NOMO-1 treated with dmso at 0.1 percent for 144 hours (cell line): ENCODE data around the gene AMIGO2.

ENCODE experiments used
- DNase-seq: peaks from one replicate; lab custom pipeline; 2025; ENCODE audit not compliant: unreplicated experiment; lab: John Stamatoyannopoulos, UW

AMIGO2 gene

DNA sequence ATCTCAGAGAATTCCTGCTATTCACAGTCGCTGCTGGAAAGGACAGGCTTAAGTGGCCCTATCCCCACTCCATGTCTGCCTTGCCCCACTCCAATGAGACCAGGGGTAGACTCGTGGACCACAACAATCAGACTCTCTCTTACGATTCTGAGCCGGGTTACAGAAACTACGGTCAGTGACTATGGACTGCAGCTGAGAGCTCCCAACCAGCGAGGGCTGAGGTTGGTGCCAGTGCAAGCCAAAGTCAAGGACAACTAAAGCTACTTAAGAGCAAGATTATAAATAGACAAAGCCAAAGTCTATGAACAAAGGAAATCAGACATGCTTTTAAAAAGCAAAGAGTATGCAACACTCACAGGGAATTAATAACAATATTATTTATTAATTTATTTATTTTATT, 18.3 kb upstream of the AMIGO2 start:
- DNase-seq: no peak

- no peak for DNase-seq
Measured at GRCh38 chr12:47097276-47097896, 17.6 kb upstream of the AMIGO2 start.

DNA sequence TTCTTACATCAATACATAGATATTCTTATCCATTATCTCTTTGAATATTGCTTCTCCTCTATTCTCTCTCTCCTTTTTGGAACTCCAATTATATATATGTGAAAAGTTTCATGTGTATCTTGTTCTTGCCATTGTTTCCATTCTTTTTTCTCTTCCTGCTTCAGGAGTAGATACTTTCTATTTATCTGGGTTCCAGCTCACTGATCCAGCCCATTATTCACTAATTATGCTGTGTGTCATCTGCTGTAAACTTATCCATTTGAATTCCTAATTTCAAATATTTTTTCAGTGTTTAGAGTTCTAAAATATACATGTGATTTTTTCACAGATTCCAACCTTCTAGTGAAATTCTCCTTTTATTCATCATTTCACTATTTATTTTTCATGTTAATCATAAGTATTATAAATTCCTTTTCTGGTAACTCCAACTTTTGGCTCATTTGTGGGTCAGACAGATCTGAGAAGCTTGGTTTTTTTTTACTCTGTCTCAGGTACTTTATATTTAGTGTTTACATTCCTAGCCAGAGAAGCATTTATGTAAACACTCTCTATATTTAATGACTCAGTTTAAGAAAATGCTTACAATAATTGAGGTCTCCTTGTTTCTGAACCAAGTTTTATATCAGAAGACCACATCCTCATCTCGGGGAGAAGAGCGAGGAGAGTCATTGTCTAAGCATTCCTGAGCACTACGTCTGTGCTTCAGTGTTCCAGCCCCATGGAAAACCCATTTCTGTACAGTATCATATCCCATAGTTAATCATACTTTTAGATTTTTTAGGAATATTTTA, 15.9 kb upstream of the AMIGO2 start:
- no peak for DNase-seq

DNA sequence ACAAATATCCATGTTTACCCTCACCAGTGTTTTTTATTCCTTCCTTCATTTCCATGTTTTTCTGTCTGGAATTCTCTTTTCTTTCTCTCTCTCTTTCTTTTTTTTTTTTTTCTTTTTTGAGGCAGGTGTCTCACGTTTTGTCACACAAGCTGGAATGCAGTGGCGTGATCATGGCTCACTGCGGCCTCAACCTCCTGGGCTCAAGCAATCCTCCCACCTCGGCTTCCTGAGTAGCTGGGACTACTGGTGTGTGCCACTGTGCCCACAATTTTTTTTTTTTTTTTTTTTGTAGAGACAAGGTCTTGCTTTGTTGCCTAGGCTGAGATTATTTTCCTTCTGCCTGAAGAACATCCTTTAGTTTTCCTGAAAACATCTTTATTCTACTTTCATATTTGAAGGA, 15.0 kb upstream of the AMIGO2 start:
- no peak for DNase-seq

GRCh38 chr12:47091009-47091408, 11.2 kb upstream of the AMIGO2 start:
- no peak for DNase-seq

DNA sequence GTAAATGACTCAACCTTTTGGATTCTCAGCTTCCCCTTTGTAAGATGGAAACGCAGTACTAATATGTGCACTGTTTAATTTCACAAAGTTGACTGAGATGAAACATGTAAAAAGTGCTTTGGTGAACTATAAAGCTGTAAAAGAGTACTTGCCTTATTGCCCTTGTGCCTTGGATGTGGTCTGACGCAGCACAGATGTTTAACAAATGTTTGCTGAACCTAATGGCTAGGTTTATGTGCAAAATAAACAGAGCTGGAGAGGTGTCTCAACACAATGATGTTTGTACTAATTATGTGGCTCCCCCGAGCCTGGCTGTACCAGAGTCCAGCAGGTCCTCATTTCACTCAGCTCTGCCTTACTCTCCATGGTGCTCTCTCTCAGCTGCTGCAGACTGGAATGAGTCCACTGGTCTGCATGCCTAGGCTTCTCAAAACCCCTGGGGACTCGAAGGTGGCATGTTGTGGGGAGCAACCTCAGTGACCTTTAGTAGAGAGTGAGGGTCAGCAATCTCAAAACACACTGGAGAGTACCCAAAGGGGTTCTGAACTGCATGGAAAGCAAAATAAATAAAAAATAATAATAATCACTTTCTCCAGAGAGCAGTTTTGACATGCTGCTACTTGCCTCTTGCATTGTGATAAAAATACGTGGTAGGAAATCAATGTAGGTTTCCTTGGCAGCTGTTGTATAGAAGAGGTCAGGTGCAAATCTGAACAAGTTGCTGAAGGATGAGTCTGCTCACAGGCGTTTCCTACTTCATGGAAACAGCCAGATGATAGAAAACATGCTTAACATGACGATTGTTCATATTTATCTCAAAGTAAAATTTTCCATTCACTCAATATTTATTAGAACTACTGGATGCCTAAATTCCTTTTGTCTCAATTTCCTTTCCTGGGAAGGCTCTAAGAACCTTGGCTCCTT, 8.5 kb upstream of the AMIGO2 start:
- no peak for DNase-seq

GRCh38 chr12:47087088-47087688, 7.4 kb upstream of the AMIGO2 start:
- no peak for DNase-seq

- DNase-seq: peak; percentile 68
Measured at GRCh38 chr12:47085815-47086252, 6.1 kb upstream of the AMIGO2 start.

DNA sequence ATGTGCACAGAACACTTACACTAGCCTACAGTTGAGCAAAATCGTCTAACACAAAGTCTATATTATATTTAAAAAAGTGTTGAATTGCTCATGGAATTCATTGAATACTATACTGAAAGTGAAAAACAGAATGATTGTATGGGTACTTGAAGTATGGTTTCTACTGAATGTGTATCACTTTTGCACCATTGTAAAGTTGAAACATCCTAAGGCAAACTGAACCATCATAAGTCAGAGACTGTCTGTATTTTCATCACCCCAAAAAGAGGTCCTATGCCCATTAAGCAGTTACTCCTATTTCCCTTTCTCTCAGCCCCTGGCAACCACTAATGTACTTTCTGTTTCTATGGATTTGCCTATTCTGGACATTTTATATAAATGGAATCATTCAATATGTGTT, 4.4 kb upstream of the AMIGO2 start:
- DNase-seq: no peak

GRCh38 chr12:47082796-47083621, 3.2 kb upstream of the AMIGO2 start:
- peak; percentile 16 for DNase-seq

GRCh38 chr12:47082283-47082682, 2.5 kb upstream of the AMIGO2 start:
- no peak for DNase-seq

DNA sequence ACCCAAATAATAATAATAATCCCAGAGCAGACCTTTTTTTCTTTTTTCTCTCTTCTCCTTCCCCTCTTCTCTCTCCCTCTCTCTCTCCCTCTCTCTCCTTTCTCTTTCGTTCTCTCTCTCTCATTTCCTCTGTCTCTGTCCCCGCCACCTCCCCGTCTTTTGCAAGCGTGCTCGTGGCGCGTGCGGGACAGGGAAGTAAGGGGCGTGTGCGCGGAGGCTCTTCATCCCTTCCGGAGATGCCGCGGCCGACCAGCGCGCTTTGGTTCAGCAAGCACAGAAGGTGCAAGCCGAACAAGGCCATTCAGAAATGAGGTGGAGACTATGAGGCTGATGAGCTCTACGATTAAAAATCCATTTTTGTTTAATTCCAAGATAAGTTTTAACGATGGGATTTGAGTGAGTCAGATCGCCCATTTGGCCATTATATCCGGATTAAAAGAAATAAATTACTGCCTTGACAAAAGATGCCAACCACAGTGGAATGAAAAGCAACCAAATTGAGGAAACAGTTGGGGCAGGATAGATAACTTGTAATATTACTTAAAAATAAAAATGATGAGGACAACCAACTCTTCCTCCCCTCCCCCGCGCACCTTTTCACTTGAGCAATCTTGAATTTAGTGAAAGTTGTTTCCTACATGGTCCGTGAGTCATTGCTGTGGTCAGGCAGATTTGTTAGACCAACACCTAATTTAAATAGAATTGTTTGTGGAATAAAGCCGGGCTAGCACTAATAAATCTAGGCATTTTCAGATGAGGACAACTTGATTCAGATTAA, 1.2 kb upstream of the AMIGO2 start:
- peak; percentile 54 for DNase-seq

DNA sequence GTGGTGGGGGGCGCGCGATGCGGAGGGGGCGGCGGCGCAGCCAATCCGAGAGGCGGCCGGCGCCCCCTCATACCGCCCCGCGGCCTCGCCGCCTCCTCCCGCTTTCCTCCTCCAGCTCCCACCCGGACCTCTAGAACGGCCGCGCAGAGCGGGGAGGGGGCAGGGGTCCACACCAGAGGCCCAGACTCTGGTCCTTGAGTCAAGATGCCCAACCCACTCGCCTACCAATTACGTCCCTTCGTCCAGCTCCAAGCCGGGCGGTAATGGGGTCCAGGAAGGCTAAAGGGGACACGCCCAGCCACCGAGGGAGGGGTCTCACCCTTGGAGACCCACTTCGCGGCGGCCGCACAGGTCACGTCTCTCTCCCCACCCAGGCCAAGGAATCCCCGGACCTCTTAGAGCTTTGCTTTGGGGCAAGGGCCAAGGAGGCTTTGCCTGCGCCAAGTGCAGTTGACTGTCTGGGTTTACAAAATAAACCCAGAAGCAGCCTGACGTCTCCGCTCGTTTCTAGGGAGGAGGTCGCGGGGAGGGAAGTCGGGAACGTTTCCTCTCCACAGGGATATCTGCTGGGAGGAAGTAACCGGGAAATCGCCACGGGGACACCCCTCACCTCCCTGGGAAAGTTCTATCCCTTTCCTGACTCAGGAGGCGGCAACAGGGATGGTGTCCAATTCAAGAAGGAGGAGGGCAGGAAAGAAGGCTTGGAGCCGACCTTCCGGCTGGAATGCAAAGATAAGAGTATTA, 394 bp upstream of the AMIGO2 start:
- DNase-seq: no peak

GRCh38 chr12:47078733-47079467, 859 bp downstream of the AMIGO2 start:
- no peak for DNase-seq

- DNase-seq: no peak
Measured at GRCh38 chr12:47078086-47078395, 1.7 kb downstream of the AMIGO2 start.

GRCh38 chr12:47077206-47078085, 2.3 kb downstream of the AMIGO2 start:
- no peak for DNase-seq
